GM18873 (cell line): ENCODE measurements around the gene LBH.
"Not testable (repeated sequence)": the region's sequence is repeated elsewhere in the genome, so short reads cannot be mapped to it uniquely, and the experiment has no call there.

Experiments
- ATAC-seq: cut with Tn5 transposase; IDR thresholded peaks from one replicate; pipeline ENCODE4 v1.9.1; 2021; ENCODE audit warnings: mild to moderate bottlenecking, moderate library complexity, moderate number of reproducible peaks; ENCODE audit not compliant: unreplicated experiment, low FRiP score

Gene LBH

GRCh38 chr2:30254685-30255001, 23.3 kb downstream of the LBH start:
- ATAC-seq, result no peak

DNA sequence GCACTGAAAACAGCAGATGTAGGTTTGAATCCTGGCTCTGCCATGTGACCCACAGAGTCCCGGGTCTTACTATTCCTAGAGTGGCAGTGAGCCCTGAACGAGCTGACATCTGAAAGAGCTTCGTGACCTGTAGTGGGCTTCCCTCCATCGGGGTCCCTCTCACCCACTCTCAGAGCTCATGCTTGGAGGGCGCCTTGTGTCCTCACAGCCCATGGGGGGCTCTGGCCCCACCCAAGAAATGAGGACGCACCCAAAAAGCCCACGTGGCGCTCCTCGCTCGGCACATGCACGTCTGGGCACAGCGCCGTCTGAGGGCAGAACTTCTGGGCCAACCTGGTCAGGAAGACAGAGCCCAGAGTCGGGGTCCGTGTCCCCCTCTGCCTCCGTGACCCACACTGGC, 23.7 kb downstream of the LBH start:
- no peak for ATAC-seq

GRCh38 chr2:30255466-30256408, 24.4 kb downstream of the LBH start:
- no peak for ATAC-seq

GRCh38 chr2:30257266-30258214, 26.2 kb downstream of the LBH start:
- ATAC-seq, result no peak

- no peak for ATAC-seq
These were observed 27.7 kb downstream of the LBH start for GRCh38 chr2:30259071-30259470.

- ATAC-seq, result no peak
These were observed 28.7 kb downstream of the LBH start for GRCh38 chr2:30259827-30260679.

- no peak for ATAC-seq
These were observed 29.6 kb downstream of the LBH start for GRCh38 chr2:30260941-30261340.

GRCh38 chr2:30261695-30262211, 30.4 kb downstream of the LBH start:
- no peak for ATAC-seq

DNA sequence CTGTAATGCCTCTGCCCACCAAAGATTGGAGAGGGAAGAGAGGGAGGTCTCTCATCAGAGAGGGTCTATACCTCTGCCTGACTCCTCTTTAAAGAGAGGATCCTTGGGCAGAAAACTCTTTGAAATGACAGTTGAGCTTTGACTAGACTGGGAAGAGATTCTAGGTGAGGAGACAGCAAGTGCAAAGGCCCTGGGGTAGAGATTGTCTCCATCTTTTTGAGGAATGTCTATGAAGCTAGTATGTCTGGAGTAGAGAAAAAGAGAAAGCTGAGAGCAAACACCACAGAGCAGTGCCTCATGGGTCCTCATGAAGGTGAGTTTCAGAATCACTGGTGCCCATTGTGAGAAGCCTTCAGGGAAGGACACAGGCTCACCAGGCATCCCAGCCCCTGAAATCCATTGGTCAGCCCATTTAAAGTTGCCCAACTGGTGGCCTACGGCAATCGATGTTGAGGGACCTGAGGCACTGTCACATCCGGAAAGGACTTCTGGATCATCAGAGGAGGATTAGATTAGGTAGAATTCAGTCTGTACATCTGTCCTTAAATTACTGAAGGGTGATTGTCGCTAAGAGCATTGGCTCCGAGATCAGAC, 31.5 kb downstream of the LBH start:
- ATAC-seq, result no peak

- ATAC-seq, result no peak
These were observed 32.9 kb downstream of the LBH start for GRCh38 chr2:30264274-30264673.

- no peak for ATAC-seq
These were observed 34.0 kb downstream of the LBH start for GRCh38 chr2:30265052-30266015.

DNA sequence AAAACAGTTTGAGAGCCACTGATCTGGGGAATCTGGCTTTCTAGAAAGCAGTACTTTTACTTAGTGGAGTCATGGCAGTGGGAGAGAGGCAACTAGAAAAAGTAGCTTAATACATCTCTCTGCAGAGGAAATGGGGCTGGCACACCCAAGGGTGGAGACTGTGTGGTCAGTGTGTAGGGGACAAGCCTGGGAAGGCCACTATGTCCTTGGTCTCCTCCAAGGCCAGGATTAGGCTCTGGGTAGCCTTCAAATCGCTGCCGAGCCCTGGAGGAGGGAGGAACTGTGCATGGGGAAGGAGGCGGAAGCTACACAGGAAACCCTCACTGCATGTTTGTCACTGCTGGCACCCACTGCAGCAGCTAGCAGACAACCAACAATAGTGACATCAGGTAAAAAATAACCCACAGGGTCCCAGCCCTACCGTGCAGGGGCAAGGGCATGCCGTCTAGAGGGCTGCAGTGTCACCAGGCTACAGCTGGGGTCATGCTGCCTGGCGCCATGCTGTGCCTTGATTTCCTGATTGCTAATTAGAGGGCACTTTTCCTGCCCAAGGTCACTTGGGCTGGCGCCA, 34.8 kb downstream of the LBH start:
- ATAC-seq, result no peak

GRCh38 chr2:30266705-30267104, 35.4 kb downstream of the LBH start:
- ATAC-seq, result no peak

DNA sequence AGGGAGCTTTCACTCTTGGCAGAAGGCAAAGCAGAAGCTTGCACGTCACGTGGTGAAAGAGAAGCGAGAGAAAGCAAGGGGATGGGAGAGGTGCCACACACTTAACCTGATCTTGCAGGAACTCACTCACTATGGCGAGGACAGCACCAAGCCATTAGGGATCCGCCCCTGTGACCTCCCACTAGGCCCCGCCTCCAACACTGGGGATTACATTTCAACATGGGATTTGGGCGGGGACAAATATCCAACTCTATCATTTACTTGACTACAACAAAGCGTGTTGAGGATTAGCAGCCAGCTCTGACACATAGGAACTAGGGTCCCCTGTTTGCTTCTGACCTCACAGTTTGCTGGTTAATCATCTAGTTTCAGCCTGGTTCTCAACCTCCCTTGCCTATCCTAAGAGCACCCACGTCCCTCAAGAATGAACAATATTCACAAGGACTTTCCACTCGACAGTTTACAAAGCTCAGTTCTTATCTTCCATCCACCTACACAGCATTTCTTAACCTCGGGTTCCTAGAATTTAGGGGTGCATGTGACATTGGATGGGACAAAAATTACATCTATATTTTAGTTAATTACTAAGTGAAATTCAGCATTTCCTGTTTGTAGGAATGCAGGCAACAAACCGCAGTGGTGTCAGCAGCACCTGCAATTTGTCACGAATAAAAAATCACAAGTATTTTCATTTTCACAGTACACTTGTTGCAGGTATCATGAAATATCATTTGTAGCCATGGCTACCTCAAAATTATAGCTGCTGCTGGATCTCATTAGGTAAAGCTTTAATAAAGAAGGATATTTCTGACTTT, 36.0 kb downstream of the LBH start:
- ATAC-seq, result no peak

GRCh38 chr2:30268296-30268871, 37.0 kb downstream of the LBH start:
- no peak for ATAC-seq

DNA sequence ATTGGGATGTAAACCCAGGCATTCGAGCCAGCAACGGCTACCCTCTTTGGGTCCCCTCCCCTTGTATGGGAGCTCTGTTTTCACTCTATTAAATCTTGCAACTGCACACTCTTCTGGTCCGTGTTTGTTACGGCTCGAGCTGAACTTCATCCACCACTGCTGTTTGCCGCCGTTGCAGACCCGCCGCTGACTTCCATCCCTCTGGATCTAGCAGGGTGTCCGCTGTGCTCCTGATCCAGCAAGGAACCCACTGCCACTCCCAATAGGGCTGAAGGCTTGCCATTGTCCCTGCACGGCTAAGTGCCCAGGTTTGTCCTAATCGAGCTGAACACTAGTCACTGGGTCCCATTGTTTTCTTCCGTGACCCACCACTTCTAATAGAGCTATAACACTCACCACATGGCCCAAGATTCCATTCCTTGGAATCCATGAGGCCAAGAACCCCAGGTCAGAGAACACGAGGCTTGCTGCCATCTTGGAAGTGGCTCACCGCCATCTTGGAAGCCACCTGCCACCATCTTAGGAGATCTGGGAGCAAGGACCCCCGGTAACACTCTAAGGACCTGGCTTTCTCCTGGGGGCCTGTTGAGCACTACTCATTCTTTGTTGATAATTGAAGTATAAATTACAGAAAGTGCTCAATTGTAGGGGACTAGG, 37.9 kb downstream of the LBH start:
- not testable (repeated sequence) for ATAC-seq

DNA sequence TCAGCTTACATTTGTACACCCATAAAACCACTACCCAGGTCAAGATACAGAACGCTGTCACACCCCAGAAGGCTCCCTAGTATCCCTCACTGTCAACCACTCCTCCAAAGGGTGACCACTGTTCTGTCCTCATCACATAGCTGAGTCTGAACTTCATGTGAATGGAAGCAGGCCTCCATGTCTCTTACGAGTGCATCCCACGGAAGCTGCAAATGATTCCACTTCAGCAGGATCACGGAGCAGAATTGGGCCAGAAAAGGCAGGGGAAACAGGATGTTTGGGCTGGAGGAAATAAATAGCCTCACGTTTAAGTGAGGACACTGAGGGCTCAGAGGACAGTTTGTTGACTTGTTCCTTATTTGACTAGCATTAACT, 38.4 kb downstream of the LBH start:
- no peak for ATAC-seq
